ENCODE results near the gene CCS.
A peak's percentile ranks its signal among the peaks of the same experiment; 100 is the strongest.
"Not testable (repeated sequence)": the region's sequence is repeated elsewhere in the genome, so short reads cannot be mapped to it uniquely, and the experiment has no call there.

Gene CCS

DNA sequence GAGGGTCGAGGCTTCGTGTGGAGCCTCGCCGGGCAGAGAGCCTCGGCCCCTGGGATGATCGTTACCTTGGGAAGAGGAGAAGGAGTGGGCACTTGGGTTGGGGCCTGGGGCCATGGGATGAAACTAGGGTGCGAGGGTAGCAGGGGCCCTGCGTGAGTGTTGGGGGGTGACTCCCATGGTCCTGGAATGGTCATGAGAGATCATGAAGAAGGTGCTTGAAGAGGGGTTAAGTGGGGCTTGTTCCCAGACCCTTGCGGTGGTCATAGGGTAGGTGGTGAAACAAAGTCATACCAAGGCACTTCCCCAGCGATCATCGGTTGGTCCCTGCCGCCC is 284 bp downstream of the CCS start:
- no peak for DNase-seq

DNA sequence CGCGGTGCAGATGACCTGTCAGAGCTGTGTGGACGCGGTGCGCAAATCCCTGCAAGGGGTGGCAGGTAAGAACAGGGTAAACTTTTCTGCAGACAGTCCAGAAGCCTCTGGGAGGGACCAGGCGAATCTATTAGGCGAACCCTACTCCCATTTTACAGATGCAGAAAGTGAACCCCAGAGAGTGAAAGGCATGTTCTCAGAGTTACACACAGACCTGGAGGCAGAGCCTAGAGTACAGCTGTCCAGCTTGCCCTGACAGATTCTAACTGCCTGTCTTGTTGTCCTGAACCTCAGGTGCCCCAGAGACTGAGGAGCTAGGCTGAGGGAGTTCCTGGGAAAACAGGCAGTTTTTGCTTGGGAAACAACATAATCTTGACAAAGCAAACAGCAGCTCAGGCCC is 665 bp downstream of the CCS start:
- no peak for DNase-seq

DNA sequence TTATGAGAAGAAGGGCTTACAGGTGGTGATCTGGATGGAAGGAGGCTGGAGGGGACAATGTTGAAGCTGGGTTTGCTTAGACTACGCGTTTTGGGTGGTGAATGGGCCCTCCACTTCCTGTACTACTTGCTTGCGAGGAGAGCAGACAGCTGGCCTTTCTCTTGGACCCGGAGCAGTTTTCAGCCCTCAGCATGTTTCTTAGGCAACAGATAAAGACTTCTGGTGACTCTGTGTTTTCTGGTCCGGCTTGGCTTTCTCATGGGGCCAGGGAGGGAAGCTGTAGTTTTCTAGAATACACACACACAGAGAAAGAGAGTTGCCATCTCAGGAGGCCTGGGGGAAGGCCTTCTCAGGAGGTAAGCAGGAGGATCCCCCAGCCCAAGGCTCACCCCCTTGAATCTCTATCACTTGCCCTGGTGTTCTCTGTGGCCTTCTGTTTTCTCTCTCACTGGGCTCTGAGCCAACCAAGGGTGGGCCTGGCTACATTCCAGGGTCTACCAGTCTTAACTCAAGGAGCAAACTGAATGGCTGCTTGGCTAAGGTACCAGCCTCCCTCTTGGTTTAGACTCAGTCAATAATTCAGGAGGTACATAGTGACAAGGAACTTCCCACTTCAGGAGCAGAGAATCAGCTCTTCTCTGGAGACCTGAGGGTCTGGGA is 2.4 kb downstream of the CCS start:
- DNase-seq, result no peak

DNA sequence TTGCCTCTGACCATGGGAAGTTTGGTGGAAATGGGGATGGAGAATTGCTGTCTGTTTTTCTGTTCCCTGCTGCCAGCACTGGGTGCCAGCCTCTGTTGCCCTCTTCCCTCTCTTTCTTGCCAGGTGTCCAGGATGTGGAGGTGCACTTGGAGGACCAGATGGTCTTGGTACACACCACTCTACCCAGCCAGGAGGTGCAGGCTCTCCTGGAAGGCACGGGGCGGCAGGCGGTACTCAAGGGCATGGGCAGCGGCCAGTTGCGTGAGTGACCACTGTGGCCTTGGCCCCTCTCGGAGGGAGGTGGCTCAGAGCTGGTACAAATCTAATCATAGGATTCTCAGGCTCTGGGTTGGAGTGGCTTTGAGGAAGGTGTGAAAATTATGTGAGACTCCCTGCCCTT is 6.0 kb downstream of the CCS start:
- no peak for DNase-seq

DNA sequence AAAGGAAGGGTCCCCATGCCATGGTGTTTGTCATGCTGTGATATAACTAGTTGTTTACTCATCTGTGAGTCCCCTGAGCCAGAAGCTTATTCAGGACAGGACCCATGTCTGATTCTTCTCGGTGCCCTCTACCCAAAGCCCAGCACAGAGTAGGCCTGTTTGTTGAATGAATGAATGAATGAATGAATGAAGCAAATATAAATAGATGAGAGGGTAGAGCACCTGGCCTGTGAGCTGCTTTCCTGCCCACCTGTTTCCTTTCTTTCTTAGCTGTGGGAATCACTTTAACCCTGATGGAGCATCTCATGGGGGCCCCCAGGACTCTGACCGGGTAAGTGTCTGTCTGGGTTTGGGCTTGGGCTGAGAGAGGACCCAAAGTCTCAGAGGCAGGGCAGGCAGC is 7.2 kb downstream of the CCS start:
- no peak for DNase-seq

DNA sequence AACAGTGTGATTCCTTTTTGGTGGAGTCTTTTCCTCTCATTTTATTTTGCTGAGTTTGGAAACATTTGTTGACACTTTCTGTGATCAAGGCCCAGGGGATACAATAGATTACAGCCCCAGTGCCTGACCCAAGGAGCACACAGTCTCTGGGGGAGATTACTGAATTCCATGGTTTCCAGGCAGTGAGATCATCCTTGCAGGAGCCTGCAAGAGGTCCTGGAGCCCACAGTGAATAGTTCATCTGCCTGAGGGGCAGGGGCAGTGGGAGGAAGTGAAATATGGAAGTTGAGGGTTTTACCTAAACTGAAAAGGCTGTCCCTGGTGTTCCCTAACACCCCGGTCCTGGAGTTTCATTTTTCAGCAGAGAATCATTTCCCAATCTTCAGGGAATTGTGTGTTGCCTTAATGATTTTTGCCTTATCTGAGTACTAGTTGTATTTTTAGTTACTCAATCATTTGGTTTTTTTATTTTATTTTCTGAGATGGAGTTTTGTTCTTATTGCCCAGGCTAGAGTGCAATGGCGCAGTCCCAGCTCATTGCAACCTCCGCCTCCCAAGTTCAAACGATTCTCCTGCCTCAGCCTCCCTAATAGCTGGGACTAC is 7.7 kb downstream of the CCS start:
- no peak for DNase-seq

DNA sequence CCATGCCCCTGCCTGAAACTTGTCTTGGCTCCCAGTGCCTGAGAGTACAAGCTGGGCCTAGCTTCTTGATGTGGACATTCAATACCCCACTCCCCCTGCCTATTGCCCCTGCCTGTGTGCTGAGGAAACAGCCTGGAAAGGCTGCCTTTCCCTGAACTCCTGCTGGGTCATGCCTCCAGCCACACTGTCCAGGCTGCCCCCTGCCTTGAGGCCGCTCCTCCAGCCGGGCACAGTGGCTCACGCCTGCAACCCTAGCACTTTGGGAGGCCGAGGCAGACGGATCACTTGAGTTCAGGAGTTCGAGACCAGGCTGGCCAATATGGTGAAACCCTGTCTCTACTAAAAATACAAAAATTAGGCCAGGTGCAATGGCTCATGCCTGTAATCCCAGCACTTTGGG is 10.1 kb downstream of the CCS start:
- DNase-seq, result no peak

DNA sequence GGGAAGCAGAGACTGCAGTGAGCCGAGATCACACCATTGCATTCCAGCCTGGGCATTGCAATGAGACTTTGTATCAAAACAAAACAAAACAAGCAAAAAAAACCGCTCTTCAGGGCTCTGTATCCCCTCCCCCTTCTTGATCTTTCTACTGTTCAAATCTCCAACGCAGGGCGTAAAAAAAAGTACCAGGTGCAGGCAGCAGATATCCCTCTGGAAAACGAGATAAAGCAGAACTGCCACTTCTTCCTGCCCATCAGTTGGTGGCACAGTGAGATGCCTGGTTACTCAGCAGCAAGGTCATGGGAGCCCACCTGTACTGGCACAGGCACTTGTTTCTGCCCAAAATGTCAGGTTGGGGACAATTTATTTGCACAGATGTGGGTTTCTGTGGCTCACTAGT is 11.2 kb downstream of the CCS start:
- DNase-seq, result no peak

DNA sequence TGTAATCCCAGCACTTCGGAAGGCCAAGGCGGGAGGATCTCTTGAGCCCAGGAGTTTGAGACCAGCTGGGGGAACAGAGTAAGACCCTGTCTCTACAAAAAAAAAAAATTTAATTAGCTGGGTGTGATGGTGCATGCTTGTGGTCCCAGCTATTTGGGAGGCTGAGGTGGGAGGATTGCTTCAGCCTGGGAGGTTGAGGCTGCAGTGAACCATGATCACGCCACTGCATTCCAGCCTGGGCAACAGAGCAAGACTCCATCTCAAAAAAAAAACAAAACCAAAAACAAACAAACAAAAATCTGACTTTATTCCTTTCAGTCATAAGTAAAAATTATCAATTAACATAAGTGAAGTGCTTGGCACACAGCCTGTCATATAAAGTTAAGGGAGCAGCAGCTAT is 13.6 kb downstream of the CCS start:
- DNase-seq, result not testable (repeated sequence)

DNA sequence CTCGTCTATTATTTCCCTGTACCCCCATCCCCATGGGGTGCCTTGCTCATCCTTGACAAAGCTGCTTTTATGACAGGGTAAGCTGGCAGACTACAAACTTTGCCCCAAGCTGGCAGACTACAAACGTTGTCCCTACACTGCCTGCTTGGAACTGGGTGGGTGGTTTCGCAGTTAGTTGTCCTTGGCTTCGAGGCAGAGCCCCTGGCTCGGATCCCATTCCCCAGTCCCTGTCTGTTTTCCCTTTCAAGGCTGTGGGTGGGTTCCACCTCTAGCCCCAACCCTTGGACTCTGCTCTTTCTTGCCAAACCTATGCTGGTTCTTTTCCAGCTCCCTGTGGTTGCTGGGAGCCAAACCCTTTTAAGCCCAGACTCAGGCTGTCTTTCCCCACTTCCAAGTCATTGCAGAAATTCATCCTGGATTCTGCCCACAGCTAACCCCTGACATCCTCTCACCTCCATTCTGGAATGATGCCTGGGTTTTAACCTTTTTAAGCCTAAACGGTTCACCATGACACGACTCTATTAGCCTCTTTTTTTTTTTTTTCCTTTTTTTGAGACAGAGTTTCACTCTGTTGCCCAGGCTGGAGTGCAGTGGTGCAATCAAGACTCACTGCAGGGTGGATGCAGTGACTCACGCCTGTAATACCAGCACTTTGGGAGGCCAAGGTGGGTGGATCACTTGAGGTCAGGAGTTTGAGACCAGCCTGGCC is 14.3 kb downstream of the CCS start:
- peak in 1 of 2 donors; percentile 16 for DNase-seq

DNA sequence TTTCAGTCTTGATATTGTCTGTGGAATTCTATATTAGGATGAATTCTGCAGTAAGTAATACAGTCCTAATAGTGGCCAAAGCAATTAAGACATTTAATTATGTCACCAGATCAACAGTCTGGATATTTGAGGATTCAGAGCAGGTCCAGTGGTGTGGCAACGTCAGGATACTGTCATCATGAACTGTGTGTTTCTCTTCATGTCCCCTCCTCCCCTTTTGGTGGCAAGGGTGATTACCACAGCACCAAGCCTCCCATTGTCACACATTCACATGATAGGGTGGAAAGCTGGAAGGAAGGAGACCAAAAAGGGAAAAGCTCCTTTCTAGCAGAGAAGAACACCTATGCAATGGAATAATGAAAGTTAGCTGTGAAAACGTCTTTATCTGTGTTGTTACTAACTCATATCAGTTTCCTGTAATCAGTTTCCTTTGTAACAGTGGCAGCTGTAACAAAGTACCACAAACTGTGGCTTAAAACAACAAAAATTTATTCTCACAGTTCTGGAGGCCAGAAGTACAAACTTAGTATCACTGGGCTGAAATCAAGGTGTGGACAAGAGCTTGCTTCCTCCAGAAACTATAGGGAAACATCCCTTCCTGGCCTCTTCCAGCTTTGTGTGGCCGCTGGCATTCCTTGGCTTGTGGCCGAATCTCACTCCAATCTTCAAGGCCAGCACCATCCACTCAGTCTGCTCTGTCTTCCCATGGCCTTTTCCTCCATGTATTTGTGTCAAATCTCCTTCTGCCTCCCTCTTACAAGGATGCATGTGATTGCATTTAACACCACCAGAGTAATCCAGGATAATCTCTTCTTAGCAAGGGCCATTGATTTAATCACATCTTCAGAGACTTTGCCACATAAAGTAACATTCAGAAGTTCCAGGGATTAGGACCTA is 17.0 kb downstream of the CCS start:
- DNase-seq, result no peak

DNA sequence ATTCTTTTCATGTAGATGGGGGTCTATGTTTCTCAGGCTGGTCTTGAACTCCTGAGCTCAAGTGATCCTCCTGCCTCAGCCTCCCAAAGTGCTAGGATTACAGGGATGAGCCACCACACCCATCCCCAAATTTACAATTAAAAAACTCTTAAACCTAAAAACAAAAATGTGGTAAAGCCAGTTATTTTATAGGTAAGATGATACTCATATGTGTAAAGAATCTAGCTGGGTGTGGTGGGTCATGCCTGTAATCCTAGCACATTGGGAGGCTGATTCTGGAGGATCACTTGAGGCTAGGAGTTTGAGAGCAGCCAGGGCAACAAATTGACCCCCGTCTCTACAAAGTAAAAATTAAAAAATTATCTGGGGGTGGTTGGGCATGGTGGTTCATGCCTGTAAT is 19.5 kb downstream of the CCS start:
- DNase-seq, result no peak

DNA sequence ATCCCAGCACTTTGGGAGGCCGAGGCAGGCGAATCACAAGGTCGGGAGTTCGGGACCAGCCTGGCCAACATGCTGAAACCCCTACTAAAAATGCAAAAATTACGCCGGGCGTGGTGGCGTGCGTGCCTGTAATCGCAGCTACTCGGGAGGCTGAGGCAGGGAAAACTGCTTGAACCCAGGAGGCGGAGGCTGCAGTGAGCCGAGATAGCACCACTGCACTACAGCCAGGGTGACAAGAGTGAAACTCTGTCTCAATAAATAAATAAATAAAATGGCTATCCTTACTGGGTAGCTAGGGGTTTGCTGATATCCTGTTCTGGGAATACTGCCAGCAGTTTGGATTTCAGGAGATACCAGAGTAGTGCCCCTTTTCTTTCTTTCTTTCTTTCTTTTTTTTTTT is 21.1 kb downstream of the CCS start:
- no peak for DNase-seq

DNA sequence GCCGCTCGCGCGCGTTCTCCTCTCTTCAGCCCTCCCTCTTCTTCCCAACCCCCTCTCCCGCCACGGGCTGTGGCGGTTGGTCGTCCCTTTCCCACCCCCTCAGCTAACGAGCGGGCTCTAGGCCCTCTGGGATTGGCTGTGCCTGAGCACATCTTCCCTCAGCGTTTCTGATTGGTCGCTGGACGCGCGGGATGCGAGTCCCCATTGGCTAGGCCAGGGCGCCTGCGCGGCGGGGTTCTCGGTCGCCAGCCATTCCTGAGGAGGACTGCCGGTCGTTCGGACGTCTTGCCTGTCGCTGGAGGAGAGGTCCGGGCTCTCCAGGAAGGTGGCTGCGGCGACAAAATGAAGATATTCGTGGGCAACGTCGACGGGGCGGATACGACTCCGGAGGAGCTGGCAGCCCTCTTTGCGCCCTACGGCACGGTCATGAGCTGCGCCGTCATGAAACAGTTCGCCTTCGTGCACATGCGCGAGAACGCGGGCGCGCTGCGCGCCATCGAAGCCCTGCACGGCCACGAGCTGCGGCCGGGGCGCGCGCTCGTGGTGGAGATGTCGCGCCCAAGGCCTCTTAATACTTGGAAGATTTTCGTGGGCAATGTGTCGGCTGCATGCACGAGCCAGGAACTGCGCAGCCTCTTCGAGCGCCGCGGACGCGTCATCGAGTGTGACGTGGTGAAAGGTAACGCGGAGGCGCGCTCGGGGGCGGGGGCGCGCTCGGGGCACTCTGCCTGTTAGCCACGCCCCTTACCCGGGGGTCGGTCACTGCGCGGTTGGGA is 23.6 kb downstream of the CCS start, which contains the start of gene RBM14:
RBM14 (plus strand) TSS at position 252 of the 776 bp plus-strand sequence; CDS start at position 343, 91 bp downstream.
- DNase-seq, result peak; percentile 99

DNA sequence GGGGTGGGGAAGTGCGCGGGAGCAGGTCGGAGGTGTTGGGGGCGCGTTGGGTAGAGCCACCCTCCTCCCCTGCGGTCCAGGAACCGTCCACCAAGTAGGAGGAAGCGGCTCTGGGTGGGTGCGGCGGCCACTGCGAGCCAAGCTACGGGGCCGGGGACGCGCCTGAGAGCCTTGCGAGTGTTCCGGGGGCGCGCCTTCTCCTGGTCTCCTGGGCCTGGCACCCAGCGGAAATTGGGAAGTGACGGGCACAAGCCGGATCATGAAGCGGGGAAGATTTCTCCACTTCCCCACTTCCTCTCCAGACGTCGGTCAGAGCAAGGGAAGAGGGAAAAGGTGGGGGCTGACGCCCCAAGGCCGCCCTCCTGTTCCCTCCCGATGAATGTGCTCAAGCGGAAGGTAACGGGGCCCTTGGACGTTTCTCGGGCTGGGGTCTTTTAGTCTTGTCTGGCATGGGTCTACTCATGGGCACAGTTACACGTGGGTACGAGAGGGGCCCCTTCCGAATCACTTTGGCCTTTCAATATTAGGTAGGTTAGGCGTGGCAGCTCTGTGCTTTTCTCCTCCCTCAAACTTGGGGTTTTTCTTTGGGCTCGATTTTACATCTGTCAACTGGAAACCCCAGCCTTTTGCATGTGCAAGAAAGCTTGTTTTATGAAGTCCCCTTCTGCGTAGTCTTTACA is 24.3 kb downstream of the CCS start:
- DNase-seq, result peak; percentile 27 to 62

DNA sequence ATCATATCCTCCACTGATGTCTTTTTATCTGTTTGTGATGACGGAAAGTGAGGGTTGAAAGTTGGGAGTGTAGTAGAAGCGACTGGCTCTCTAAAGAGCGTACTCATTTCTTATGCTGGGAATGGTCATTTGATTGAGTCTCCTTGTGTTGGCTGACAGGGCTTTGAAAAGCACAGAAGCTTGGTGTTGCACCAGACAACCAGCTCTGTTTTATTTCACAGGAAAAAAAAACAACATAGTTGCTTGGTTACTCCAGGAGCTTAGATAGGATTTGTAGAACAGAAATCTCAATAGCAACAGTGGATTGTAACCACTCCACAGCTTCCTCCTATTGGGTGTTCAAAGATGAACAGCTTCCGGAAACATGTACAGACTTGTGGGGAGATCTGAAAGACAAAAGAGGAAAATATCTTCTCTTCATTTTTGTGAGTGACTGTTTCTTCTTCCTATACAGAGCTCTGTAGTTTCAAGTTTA is 26.1 kb downstream of the CCS start:
- peak; percentile 61 to 83 for DNase-seq

DNA sequence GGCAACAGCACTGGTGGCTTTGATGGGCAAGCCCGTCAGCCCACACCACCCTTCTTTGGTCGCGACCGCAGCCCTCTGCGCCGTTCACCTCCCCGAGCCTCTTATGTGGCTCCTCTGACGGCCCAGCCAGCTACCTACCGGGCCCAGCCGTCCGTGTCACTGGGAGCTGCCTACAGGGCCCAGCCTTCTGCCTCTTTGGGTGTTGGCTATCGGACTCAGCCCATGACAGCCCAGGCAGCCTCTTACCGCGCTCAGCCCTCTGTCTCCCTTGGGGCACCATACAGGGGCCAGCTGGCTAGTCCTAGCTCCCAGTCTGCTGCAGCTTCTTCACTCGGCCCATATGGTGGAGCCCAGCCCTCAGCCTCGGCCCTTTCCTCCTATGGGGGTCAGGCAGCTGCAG is 31.5 kb downstream of the CCS start:
- DNase-seq, result no peak

DNA sequence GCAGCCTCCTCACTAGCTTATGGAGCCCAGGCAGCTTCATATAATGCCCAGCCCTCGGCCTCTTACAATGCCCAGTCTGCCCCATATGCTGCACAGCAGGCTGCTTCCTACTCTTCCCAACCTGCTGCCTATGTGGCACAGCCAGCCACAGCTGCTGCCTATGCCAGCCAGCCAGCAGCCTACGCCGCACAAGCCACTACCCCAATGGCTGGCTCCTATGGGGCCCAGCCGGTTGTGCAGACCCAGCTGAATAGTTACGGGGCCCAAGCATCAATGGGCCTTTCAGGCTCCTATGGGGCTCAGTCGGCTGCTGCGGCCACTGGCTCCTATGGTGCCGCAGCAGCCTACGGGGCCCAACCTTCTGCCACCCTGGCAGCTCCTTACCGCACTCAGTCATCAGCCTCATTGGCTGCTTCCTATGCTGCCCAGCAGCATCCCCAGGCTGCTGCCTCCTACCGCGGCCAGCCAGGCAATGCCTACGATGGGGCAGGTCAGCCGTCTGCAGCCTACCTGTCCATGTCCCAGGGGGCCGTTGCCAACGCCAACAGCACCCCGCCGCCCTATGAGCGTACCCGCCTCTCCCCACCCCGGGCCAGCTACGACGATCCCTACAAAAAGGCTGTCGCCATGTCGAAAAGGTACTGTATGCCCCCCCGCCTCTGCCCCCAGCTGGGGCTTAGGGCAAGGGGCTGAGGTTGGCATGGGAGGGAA is 32.2 kb downstream of the CCS start:
- DNase-seq, result no peak

DNA sequence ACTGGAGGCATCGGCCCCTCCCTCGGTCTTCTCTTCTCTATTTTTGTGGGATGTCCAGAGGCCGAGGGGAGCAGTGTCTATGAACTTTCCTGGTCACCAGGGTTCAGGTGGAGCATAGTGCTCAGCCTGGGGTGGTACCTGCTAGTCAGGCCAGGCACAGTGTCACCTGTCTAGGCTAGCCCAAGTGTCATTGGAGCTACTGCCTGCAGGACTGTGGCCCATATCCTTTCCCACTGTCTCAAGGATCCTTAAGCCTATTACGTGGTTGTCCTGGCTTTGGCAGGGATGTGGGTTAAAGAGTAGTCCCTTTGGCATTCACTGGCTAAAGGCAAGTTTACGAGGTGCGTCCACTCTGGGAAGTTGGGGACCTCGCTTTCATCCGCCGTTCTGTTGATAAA is 32.8 kb downstream of the CCS start:
- DNase-seq, result no peak

DNA sequence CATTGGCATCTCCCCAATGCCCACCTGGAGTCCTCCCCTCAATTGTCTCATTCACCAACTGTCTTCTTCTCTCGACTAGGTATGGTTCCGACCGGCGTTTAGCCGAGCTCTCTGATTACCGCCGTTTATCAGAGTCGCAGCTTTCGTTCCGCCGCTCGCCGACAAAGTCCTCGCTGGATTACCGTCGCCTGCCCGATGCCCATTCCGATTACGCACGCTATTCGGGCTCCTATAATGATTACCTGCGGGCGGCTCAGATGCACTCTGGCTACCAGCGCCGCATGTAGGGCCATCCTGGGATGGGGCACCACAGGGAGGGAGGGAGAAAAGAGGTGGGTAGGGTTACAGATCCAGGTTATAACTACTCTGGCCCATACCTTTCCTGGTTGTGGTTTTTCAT is 33.4 kb downstream of the CCS start:
- no peak for DNase-seq

DNA sequence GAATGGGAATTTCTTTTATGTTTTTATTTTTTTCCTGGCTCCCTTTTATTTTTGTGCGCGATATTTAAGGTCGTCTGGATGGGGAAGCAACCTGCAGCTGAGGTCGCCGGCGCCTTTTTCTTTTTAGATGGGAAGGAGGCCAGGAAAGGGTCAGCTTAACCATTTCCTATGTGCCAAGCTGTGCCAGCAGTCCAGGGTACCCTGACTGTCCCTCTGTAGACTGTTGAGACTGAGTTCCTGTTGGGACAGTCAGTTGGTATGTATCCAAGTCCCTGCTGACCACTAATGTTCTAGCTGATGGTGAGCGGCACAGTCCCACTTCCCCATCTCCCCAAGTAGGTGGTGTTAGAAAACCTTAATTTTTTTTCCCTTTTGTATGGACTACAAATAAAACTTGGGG is 33.9 kb downstream of the CCS start:
- DNase-seq, result no peak
